CD4-positive, alpha-beta T cell treated with Interleukin-21 for 1 hour (primary cell): ENCODE results near the gene INPP5J.
"Not testable (repeated sequence)": the region's sequence is repeated elsewhere in the genome, so short reads cannot be mapped to it uniquely, and the experiment has no call there.

Experiments
- DNase-seq: peaks from one replicate; pipeline ENCODE4 v3.0.0-alpha.2; 2020

Gene INPP5J

DNA sequence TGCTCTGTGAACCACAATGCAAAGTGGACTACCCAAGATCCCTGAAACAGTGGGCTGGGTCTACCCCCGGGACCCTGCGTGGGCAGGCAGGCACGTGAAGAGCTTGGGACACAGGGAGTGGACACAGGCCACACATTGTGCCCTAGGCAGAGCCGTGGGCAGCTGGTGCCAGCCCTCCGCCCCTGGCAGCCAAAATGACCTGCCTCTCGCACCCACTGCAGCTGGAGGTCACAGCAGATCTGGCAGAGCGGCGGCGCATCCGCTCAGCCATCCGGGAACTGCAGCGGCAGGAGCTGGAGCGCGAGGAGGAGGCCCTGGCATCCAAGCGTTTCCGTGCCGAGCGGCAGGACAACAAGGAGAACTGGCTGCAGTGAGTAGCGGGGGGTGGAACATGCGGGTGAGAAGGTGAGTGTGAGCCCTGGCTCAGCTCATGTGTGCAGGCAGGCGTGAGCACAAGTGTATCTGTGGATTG, 35.0 kb upstream of the INPP5J start:
- no peak for DNase-seq

DNA sequence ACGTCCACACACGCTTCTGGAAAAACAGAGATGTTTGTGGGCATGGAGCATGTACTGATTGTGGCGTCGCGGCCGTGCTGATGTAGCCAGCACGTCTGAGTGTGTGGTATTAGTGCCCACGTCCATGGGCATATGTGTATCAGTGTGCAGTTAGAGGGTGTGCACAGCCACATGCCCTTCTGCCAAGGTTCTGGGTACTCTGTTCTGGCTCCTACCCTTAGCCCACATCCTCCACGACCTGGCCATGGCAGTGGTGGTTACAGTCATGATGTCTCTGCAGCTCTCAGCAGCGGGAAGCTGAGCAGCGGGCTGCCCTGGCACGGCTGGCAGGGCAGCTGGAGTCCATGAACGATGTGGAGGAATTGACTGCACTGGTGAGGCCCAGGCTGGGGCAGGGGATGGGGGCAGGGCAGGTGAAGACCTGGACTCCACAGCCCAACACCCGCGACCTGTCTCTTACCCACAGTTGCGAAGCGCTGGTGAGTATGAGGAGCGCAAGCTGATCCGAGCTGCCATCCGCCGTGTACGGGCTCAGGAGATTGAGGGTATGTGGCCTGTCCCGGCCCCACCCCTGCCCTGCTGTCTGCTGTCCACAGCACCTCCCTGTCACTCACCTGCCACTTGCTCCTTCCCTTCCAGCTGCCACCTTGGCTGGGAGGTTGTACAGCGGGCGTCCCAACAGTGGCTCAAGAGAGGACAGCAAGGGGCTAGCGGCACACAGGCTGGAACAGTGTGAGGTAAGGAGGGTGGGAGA, 34.4 kb upstream of the INPP5J start:
- no peak for DNase-seq

DNA sequence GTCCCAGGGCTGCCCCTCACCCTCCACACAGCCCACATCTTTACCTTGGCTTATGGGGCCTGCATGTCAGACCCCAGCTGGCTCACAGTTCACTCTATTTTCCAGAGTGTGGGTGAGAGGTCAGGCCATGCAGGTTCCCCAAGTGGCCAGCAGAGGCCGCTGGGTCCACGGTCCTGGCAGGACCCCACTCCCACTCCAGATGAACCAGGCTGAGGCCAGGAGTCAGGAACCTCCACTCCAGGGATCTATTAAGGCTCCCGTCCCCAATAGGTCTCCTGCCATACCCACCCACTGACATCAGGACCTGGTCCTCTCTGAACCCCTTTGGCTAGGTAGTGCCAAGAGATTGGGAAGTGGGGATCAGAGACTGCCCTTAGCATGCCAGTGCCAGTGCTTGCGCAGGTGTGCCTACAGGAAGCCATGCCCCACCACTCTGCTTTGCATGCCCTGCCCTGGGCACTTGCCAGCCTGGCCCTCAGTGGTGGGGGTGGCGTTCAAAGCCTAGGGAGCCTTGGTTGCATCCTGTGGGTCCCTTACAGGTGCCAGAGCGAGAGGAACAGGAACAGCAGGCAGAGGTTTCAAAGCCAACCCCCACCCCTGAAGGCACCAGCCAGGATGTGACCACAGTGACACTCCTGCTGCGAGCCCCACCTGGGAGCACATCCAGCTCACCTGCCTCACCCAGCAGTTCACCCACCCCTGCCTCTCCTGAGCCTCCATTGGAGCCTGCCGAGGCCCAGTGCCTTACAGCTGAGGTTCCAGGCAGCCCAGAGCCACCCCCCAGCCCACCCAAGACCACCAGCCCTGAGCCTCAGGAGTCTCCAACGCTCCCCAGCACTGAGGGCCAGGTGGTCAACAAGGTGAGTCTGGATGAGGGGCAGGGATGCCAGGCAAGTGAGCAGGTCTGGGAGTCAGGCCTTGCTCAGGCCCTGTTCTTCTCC, 33.3 kb upstream of the INPP5J start:
- DNase-seq: peak; percentile 56

DNA sequence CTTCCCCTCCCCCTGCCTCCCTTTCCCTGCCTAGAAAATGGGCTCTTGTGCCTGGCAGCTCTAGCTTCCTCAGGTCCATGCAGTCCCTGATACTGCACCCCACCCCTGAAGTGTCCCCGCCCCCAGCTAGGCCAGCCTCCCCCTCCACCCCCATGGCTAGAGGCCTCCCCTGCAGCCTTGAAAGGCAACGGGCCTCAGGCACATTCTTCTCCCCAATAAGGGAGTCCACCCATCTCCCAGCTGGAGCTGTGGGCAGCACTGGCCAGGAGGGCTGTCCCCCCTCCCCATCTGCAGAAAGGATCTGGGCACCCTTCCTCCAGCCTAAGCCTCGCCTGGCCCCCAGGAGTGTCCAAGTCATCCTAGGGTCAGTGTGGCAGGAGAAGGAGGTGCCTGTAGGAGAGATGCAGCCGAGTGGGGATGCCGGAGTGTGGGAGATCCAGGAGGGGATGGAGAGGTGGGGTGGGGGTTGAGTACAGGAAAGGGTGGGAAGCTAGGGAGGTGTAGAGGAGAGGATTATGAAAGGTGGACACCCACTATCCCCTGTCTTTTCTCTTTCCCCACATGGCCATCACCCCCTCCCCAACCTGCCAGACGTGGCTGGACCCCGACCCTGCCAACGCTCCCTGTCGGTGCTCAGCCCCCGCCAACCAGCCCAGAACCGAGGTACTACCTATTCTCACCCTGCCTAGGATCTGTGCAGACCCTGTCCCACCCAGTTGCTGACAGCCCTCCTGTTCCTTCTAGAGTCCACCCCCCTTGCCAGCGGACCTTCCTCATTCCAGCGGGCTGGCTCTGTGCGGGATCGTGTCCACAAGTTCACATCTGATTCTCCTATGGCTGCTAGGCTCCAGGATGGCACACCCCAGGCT, 32.3 kb upstream of the INPP5J start:
- DNase-seq: no peak

DNA sequence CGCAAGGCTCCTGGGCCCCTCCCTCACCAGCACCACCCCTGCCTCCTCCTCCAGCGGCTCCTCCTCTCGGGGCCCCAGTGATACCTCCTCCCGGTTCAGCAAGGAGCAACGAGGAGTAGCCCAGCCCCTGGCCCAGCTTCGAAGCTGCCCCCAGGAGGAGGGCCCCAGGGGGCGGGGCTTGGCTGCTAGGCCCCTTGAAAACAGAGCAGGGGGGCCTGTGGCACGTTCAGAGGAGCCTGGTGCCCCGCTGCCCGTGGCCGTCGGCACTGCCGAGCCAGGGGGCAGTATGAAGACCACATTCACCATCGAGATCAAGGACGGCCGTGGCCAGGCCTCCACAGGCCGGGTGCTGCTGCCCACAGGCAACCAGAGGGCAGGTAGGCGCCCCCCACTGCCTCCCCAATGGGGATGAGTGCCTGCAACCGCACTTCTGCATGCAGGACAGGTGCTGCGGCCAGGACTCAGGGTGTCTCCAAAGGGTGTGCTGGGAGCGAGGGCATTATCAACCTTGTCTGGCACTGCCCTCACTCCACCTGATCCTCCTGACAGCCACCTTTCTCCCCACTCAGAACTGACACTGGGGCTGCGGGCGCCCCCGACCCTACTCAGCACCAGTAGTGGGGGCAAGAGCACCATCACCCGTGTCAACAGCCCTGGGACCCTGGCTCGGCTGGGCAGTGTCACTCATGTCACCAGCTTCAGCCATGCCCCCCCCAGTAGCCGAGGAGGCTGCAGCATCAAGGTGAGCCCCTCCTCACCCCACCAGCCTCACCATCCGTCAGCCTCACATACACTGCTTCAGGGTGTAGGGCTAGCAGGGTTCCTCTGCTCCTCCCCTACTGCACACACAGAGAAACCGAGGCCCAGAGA, 31.4 kb upstream of the INPP5J start:
- DNase-seq: no peak

DNA sequence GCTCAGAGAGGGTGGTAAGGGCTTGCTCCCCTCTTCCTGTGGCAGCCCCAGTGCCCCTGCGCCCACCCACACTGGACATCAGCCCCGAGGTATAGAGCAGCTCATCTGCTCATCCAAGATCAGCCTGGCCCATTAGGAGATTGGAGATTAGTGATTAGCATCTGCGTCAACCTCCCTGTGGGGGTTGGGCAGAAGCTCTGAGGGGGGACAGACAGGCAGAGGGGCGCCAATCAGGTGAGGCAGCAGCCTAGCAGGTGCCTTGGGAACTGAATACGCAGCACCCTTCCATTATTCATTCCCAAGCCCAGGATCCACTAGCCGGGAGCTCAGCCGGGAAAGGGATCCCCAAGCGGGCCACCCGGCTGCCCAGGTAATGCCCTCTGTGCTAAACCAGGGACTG, 30.6 kb upstream of the INPP5J start:
- DNase-seq: no peak

DNA sequence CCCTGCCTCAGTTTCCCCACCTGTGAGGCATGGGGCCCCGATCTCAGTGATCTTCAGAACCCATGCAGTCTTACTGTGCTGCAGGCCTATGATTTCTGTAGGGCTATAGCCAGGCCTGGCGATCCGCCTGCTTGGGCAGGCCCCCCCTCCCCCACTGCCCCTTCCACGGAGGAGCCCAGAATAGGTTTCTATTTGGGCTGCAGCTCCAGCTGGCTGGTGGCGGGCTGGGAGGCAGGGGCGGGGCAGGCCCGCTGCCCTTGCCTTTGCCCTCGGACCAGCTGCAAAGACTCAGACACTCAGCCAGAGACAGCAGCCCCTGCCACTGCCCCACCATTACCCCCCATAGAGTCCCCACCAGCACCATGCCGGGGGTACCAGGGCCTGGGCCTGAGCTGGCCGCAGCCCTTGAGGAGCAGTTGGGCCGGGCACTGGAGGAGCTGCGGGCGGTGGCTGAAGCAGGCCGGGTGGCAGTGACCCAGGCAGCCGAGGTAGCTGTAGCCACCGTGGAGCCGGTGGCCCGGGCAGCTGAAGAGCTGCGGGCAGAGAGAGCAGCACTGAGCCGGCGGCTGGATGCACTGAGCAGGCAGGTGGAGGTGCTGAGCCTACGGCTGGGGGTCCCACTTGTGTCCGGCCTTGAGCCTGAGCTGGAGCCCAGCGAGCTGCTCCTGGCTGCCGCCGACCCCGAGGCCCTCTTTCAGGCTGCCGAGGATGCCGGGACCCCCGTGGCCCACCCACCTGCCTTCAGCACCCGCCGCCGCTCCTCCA, 29.5 kb upstream of the INPP5J start:
- DNase-seq: no peak

DNA sequence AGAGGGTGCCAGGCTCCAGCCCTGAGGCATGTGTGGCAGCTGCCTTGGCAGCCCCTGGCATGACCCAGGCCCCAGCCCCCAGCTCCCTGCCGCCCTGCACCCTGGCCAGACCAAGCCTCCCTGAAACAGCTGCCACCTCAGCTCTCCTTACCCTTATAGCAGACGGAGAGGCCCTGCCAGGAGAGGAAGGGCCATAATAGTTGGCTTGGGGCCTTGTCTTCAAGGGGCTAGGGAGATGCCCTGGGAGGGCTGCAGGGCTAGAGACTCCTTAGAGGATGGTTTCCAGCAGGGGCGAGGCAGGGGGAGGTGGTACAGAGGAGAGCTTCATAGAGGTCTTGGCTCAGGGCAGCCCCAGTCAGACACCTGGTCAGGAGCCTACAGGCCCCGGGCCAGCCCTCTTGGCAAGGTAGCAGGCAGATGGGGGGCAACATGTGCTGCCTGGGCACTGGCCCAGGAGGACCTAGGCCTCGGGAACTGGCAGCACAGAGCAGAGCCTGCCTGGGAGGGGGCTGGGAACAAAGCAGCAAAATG, 28.7 kb upstream of the INPP5J start:
- DNase-seq: no peak

DNA sequence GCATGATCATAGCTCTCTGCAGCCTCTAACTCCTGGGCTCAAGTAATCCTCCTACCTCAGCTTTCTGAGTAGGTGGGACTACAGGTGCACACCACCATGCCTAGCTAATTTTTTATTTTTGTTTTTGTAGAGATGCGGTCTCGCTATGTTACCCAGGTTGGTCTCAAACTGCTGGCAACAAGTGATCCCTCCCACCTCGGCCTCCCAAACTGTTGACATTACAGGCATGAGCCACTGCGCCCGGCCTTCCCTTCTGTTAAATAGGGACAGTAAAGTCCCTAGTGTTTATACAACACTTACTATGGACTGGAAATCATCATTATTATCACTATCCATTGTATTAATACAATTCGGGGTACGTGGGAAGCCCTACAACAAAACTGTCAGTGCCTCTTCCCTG, 28.0 kb upstream of the INPP5J start:
- DNase-seq: no peak

DNA sequence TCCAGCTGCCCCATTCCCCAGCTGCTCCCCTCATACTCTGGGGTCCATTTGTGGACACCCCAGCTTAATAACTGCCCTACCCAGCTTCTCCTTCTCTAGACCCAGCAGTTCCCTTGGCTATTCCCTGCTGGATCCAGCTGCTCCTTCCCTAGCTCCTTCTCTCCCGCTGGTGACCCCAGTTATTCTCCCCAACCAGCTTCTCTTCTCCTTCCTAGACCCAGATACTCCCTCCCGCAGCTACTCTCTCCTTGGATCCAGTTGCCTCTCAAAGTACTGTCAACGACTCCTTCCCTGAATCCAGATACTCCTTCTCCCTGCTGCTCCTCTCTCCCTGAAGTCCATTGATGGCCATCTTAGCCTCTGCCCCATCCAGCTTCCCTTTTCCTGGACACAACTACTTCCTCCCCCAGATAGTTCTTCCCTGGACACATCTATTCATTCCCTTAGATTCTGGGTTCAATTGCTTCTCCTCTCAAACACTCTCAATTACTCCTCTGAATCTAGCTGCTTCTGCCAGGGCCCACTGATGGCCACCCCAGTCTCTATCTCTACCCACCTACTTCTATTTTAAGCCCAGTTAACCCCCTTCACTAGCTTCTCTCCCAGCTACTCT, 27.0 kb upstream of the INPP5J start:
- DNase-seq: no peak

DNA sequence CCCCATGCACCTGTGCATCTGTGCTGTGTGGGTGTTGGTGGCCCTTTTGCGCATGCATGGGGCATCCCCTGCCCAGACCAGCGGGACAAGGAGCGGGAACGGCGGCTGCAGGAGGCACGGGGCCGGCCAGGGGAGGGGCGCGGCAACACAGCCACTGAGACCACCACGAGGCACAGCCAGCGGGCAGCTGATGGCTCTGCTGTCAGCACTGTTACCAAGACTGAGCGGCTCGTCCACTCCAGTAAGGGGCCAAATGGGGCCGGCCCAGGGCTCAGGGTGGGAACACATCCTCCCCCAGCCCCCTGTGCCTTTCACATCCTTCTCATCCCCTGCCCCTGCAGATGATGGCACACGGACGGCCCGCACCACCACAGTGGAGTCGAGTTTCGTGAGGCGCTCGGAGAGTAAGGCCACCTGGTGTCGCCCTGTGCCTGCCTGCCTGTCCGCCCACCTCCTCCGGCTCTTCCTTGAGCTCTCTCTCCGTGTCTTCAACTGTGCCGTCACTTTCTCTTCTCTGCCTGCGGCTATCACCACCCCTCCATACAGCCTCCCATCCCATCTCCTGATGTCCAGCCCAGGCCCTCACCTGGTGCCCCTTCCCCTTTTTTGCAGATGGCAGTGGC, 26.0 kb upstream of the INPP5J start:
- no peak for DNase-seq

DNA sequence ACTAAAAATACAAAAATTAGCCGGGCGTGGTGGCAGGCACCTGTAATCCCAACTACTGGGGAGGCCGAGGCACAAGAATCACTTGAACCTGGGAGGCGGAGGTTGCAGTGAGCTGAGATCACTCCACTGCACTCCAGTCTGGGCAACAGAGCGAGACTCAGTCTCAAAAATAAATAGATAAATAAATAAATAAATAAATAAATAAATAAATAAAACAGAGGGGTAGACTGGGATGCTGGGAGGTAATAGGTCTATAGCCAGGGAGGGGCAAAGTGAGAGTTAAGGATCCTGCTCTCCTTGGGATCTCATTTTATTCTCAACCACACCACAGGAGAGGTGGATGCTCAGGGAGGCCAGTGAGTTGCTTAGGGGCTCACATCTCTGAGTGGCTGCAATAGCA, 25.2 kb upstream of the INPP5J start:
- DNase-seq: not testable (repeated sequence)

DNA sequence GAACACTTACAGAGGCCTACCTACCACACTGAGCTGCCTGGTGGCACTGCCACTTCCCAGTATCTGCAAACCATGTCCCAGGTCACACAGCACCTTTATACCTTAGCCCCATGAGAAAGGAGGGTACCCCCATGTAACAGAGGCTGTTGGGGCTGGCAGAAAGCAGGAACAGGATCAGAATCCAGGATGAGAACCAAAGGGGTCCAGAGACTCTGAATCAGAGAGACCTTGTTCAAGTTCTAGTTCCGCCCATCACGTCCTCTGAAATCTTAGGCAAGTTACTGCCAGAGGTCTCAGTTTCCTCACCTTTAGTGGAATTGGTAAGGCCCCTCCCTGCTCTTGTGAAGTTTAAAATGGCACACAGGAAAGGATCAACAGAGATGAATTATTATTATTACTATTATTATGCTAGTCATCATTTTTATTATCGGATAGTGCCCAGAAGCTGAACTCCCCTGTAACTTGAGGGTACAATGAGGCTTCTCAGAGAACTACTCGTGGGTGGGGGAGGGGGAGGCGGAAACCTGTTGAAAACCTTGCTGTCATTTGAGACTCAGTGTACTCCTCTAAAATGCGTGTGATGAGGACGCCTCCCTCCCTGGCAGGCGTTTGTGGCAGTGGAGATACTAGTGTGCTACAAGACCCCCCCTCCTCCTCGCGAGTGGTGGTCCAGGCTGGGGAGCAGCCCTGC, 24.7 kb upstream of the INPP5J start:
- no peak for DNase-seq

DNA sequence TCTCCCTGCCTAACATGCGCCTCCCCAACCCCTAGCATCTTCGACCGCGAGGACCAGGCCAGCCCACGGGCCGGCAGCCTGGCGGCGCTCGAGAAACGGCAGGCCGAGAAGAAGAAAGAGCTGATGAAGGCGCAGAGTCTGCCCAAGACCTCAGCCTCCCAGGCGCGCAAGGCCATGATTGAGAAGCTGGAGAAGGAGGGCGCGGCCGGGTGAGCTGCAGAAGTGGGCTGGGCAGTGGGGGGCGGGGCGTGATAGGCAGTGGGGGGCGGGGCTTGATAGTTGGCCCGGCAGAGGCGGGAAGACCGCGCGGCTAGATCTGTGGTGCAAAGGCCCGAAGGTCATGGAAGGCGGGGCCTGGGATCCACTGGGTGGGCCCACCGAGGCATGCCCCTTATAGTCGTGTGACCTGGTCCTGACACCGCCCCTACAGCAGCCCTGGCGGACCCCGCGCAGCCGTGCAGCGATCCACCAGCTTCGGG, 24.1 kb upstream of the INPP5J start:
- no peak for DNase-seq

DNA sequence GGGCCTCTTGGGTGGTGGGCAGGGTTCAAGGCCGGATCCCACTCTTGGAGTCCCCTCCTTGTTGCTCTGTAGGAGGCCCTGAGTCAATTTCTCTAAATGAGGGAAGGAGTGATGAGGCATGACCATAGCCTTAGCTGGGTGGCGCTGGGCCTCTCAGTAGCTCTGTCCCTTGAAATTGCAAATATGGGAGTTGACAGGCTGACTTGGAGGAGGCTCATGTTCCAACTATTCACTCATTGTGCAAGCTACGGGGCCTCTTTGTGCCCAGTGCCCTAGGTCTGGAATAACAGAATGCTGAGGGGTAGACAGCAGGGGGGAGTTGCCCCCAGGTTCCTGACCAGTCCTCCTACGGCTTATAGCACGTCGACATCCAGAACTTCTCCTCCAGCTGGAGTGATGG, 23.4 kb upstream of the INPP5J start:
- no peak for DNase-seq

DNA sequence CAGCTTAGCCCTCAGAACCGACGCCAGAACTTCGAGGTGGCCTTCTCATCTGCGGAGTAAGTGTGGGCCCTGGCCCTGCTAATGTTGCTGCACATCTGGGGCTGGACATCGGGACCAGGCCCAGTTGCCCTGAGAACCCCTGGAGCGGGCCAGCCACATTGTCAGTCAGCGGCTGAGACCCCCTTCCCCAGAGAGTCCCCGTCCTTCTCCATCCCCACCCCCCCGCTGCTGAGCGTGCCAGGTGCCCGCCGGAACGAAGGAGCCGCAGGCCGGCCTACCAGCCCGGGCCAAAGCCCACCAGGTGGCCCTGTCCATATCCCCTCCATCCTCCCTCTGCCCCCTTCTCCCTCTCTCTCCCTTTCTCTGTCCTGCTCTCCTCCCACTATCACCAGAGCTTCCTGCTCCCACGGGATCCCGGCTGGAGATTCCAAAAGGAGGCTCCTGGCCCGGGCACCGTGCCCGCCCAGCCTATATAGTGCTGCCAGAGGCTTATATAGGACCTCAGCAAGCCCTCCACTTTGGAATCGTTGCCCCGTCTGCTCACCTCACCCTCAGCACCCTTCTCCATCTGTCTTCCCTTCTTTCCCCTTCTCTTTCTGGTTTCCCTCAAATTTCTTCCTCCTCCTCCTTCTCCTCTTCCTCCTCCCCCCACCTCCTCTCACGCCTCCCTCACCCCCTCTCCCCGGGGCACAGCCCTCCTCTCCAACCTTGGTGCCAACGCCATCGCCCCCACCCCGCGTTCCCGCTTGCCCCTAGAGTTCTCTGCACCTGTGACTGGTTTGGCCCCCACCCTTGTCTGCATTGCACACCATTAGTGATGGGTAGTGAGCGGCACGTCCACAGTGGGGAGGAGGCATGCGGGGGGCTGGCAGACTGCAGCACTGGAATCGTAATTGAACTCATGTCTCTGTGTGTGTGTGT, 22.7 kb upstream of the INPP5J start:
- DNase-seq: no peak

DNA sequence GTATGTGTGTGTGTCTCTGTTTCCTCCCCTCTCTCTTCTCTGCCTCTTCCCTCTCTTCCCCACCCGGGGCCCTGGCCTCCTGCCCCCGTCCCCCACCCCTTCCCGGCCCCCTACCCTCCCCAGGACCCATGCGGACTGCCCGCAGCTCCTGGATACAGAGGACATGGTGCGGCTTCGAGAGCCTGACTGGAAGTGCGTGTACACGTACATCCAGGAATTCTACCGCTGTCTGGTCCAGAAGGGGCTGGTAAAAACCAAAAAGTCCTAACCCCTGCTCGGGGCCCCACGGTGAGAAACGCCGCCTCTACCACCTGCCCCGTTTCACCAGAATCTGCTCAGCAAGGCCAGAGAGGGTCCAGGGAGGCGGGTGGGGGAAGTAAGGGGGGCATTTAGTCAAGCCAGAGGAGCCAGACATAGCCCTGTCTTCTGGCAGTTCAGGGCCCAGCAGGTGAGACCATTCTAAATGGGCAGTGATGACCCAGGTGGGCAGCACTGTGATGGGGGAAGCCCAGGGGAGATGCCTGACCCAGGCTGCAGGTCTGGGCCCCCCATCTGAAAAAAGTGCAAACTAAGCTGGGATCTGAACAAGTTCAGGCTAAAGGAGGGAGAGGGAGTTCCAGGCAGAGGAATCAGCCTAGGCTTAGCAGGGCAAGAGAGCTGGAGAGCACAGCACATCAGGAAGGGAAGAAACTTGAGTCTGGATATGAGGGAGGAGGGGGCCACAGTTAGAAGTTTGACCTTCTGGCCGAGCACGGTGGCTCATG, 21.8 kb upstream of the INPP5J start:
- DNase-seq: no peak
